GM20431 (cell line): ENCODE measurements around the gene RASAL3.

ENCODE experiments used
- in situ Hi-C: fragments of 300-500 bp; cut with MseI, MboI; formaldehyde crosslinking; loops from one replicate; pipeline ENCODE4 v1.15.0; 2020; ENCODE audit warnings: low sequenced_read_pairs; ENCODE audit not compliant: unreplicated experiment

The RASAL3 gene

DNA sequence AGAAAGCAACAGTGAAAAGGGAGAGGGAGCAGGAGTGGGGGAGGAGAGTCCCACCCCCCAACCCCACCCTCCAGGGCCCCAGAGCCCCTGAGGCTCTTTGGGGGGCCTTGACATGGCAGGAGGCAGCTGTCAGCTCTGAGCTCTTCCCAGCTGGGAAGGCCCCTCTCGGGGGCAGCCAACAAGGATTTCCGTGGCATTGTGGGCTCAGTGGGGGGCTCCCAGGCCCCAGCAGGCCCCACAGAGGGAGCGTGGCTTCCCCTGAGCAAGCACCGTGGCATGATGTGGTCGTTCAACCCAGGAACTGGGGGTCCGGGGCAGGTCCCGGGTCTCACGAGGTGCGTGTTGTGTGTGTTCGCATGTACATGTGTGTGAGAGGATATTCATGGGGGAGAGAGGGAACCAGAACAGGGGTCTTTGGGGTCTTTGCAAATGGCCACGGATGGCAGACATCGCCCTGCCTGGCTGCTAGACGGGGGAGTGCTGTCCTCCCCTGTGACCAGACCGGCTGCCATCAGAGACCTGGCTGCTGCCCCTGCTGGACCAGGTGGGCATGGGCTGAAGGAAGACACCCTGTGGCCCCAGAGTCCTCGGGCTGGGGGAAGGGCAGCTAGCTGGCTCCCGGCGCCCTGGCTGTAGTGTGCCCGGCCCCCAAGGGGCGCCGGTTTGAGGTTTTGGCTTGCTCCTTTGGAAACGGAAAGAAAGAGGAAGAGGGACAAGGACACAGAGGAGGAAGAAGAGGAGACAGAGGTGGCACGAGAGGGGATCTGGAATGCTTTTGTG lies 41.9 kb downstream of the RASAL3 start:
- in situ Hi-C loops, result no loop called here

DNA sequence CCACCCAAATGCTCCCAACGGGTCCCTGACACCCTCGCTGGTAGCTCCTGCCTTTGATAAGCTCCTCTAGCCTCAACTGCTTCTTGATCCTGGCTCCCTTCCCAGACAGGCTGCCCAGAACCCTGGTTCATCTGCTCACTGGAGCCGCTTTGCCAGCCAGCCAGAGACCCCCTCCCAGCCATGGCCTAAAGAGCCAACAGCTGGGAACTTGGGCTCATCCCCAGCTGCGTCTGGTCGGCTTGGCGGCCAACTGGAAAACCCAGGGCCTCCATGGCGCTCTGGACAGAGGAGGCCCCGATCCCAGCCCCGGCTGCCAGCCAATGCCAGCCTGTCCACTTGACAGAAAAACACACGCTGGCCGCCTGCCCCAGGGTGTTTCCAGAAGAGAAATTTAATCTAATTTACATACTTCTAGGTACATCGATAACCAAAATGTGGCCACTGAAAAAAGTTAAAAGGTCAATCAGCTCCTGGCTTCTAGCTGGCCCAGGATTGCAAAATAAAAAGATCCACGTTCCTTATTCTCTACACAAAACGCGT lies 42.6 kb downstream of the RASAL3 start:
- in situ Hi-C loops, result no loop called here

DNA sequence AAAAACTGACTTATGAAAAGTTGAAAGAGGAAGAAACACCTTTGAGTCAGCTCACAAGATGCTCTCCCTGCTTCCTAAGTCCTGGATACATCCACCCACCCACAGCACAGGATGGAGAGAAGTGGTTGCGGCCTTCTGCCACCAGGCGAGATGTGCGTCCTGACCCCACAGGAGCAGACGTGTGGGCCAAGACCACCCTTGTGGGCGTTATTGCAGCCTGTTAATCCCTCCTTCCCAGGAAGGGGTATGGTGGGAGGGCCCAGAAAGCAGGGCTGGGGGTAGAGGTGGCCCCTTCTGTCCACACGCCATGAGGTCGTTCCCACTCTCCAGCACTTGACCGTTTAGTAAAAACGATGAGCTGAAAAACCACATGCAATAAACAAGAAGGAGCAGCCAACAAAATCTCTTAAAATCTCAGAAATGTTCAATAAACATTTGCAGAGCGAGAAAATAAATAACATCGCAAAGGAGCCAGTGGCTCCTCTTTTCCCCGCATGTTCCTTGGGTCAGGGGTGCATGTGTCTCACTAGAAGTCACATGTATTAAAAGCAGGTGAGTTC lies 43.1 kb downstream of the RASAL3 start:
- in situ Hi-C loops, result no loop called here

DNA sequence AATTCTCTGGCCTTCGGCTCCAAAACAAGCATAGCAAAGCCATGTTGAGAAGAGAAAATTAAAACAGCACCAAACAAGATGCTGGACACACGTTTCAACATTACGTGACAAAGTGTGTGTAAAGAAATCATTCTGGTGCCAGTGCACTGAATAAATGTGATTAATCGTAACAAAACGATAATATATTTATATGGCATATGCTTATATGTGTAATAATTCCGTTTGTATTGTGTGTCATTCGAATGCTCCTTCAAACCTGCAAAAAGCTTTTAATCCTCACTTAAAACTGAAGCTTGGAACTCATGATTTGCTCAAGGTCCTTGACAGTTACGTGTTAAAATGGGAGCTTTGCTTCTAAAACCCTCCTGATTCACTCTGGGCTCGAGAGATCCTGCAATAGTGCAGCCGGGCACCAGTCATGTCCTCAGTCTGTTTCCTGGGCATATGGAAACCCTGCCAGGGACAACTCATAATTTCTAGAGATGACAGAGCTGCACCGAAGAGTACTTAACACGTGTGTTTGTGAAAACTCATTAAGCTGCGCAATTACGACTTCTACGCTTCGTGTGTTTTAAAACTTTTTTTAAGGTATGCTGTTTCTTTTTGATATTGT lies 44.8 kb downstream of the RASAL3 start:
- in situ Hi-C loops, result loop anchor here (10.0 kb wide), 1 partner anchor 135 kb away; no protein-coding TSS in a partner anchor

DNA sequence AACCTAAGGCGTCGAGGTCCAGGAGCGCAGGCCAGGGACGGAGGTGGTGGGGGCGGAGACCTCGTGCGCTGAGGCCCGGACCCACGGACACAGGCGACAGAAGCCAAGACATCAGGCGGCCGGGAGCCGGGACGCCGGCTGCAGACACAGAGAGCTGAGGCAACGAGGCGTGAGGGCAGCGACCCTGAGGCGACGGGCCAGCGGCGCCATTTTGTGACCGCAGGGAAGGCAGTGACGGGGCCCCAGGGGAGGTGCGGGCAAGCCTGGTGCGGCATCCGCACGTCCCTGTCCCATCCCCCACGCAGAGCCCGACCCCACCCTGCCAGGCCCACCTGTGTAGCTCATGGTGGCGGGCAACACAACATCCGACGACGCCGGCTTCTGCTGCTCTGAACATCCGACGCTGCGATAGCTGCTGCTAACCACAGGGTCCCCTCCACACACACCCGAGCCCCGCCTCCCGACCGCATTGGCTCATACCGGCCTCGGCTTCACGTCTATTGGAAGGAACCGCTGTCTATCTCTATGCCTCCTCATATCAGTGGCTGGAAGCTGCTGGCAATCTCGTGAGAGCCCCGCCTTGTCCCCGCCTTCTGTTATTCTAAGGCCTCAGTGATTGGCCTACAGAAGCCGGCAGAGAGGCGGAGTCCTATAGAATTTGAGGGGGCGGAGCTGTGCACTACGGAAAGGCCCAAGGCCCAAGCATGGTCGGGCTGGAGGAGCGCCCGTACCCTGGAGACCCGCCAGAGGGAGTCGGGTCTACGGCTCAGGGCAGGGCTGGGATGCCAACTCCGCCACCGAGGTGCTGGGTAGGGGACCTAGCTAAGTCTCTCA lies 45.5 kb downstream of the RASAL3 start, which contains the start of gene AKAP8L:
TSS of gene AKAP8L (minus strand) at position 410 of the 834 bp plus-strand sequence. CDS start at position 345, 65 bp downstream.
- in situ Hi-C loops, result loop anchor here (10.0 kb wide), 1 partner anchor 136 kb away; no protein-coding TSS in a partner anchor

DNA sequence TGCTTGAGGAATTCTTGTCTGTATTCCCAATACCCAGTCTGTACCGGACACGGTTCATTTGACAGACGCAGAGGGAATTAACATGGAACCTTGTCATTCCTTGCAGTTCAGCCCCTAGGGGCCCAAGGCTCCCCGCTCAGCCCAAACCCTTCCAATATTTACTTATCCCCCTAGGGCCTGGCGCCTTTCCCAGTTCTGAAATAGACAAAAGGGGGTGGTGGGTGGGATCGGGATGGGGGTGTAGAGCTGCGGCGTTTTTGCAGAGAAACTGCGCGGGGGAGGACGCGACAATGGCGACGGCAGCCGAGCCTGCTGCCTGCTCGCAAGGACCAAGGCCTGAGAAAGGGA lies 46.1 kb downstream of the RASAL3 start:
- in situ Hi-C loops, result loop anchor here (10.0 kb wide), 1 partner anchor 137 kb away; no protein-coding TSS in a partner anchor

DNA sequence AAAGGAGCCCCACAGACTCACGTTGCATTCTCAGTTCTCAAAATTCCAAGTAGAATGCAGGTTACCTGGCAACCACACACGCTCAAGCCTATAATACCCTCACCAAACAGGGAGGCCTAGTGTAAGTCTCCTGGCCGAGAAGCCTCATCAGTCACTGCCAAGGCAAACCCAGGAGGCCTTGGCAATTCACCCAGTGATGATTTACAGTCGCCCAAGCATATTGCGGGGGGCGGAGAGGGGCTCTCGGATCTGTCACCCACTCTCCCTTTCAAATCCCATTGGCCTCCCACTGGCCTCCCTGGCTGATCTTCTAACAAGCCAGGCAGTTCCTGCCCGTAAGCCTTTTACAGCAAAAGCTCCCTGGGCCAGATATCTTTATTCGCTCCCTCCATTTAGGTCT lies 46.6 kb downstream of the RASAL3 start:
- in situ Hi-C loops, result loop anchor here (10.0 kb wide), 1 partner anchor 137 kb away; no protein-coding TSS in a partner anchor

DNA sequence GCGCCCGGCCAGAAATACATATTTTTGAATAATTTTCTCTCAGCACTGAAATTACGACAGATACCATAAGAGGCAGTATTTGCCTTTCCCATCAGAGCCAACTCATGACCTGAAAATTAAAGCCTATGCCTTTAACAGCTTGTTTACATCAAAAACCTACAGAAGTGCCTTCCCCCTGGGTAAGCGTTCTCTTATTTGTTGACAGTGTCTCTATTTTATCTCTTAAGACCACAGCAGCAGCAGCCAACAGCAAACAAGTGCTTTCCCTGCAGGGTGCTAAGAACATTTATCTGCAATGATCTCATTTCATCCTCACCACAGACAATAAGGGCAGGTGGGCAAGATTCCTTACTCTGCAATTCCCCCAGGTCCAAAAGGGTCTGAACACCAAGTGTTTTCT lies 51.5 kb downstream of the RASAL3 start:
- in situ Hi-C loops, result loop anchor here (10.0 kb wide), 1 partner anchor 142 kb away; no protein-coding TSS in a partner anchor

DNA sequence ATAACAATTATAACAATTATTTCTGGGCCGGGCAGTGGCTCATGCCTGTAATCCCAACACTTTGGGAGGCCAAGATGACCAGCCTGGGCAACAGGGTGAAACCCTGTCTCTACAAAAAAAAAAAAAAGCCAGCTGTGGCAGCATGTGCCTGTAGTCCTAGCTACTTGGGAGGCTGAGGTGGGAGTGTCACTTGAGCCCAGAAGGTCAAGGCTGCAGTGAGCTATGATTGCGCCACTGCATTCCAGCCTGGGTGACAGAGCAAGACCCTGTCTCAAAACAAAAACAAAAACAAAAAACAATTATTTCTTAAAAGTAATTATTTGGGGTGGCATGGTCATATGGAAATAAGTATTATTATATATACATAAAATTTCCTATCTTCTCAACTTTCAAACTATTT lies 53.0 kb downstream of the RASAL3 start:
- in situ Hi-C loops, result loop anchor here (10.0 kb wide), 1 partner anchor 143 kb away; no protein-coding TSS in a partner anchor

DNA sequence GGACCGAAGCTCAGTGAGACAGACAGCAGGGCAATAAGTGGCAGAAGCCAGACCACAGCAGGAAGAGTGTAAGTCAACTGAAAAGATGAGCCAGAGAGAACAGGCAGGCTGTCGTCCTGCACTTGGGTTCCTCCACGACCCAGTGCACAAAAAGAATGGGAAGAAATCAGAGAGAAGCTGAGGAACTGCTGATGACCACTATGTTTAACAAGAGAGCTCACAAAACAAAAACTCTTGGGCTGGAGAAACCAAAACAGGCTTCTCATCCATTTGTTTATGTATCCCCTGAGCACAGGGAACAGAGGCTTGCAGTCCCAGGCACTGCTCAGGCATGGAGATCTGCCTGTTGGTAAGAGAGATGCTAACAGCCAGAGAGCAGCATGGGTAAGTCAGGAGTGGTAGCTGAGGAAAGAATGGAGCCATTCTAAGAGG lies 59.5 kb downstream of the RASAL3 start:
- in situ Hi-C loops, result no loop called here

DNA sequence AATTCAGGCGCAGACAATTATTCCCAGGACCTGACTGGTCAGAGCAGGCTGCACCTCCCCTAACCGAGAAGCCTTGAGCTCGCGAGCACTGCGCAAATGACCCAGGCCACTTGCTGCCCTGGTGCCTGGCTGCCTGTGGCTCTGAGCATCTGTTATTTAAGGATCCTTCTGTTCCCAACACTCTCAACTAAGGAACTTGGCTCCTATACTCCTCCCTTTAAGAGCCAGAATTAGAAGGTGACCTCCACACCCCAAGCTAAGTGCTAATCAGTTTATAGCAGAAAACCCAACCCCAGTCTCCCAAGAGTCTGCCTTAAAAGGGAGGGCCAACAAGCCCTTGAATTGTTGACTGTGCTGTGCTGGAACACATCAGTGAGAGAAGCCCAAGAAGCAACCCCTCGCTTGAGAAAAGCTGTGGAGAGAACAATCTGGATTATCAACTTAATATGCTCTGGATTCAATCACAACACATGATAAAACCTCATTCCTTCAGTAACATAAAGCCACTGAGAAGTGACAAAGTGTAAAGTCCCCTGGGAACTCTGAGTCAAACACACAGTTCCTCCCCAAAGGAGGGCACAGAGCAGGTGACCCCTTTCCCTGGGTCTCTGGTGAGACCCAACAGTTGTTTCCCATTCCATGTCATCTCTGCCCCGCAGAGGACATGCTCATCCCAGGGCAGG lies 60.1 kb downstream of the RASAL3 start:
- in situ Hi-C loops, result no loop called here

DNA sequence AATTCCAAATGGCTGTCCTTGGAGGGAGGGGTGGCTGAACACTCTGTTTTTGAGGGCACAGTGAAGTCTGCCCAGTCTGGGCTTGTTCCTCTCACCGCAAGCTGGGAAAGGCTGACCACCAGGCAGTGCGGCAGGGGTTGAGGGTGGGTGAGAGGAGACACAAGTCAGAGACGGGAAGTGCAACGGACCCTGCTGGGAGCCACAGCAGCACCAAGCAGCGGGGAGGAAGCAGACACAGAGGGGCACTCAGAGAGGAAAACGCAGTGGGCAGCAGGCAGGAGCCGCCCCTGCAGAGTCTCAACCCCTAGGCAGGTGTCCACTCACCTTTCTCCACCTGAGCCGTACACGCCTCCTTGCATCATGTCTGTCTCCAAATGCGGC lies 61.2 kb downstream of the RASAL3 start:
- in situ Hi-C loops, result no loop called here

DNA sequence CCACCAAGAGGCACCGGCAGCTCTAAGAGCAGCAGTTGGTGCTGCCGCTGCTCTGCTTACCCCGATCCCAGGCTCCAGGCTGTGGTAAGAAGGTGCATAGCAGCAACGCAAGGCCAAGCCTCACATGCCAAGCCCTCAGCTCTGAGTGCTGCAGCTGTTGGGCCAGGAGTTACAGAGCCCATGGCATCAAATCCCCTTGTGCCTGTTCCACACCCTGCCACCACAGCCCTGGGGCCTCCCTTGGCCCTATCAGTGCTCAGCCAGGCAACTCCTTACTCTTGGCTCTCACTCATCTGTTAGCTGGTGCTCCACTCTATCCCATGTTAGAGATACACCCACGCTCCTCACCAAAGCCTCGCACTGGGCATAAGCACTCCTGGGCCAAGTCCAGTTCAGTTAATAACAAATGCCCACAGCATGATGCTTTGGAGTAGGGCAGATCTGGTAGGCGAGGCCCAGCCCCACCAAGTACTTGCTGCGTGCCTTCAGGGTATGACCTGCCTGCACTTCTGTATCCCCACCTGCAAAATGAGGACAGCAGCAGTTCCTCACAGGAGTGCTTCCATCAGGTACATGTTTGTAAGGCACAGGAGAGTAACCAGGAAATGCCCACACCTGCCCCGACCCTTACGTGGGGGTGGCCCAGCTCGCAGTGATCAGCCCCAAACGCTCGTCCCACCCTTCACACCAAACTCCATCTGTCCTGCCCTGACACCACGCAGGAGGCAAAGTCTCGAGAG lies 61.8 kb downstream of the RASAL3 start:
- in situ Hi-C loops, result no loop called here
